ENCODE data around the gene G6PC2. TPM values are rescaled to one million over a fixed set of nuclear protein-coding genes. Genes with fewer than 3 reads are reported as not detected.
A peak's percentile ranks its signal among the peaks of the same experiment; 100 is the strongest.

G6PC2 gene
- total RNA-seq, 3 donors from 2014 or later: not detected

DNA sequence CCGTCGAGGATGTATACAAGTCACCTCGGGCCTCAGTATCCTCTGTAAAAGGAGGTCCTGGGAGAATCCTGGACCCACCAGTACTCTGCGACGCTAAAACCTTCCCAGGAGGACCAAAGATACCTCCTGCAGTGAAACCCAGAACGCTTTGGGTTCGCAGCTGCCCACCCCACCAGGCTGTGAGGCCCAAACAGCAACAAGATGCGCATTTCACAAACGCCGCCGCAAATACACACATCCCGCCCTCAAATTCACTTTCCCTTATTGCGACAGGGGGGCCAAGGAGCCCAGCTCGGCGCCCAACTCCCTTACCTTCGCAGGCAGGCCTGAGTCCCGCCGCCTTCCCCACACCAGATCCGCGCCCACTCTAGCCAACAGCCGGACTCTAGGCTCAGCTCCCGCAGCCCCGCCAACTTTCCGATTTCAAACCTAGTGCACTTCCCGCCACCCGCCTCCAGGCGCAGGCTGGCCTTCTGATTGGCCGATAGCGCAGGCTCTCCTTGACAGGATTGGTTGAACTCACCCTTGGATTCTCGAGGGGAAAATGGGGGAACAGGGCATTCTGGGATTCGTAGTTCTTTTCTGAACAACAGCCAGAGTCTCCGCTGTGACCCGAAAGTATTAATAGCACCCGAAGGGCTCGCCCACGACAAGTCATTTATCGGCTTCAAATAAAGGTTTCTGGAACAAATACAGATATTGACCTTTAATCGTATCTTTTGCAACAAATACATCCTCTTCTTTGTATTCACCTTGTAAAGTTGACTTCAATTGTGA is 10.9 kb upstream of the G6PC2 start, which contains the start of gene SPC25:
Gene SPC25, minus strand, starts transcription at position 425 of the 777 bp plus-strand sequence. CDS start 911 bp downstream, outside the sequence.
- peak within 1 kb of the TSS; percentile 89 for H3K4me3 Mint-ChIP-seq
- no peaks in the 10 kb centered on the region for H3K36me3 Mint-ChIP-seq (ENCODE audit: insufficient read depth)
- ATAC-seq (peak; percentile 99 to 100), DNase-seq (peak; percentile 74)
- peaks cover 2% of the 10 kb centered on the region for H3K27me3 Mint-ChIP-seq (ENCODE audit: low read depth)
- no peaks in the 10 kb centered on the region for H3K9me3 Mint-ChIP-seq
- peaks cover 8% of the 10 kb centered on the region for H3K4me1 Mint-ChIP-seq (ENCODE audit: low read depth)

- Mint-ChIP-seq H3K4me3 (no peak overlapping the region), H3K27me3 (ENCODE audit: low read depth) (peaks cover 2% of the 10 kb centered on the region), H3K9me3 (no peaks in the 10 kb centered on the region), H3K36me3 (ENCODE audit: insufficient read depth) (no peaks in the 10 kb centered on the region), H3K4me1 (ENCODE audit: low read depth) (peaks cover 8% of the 10 kb centered on the region)
- ATAC-seq (no peak), DNase-seq (no peak)
These were observed 8.8 kb upstream of the G6PC2 start for GRCh38 chr2:168892327-168892726.

GRCh38 chr2:168894101-168894500 is 7.0 kb upstream of the G6PC2 start:
- no peak overlapping the region for H3K4me3 Mint-ChIP-seq
- DNase-seq (no peak), ATAC-seq (no peak)
- H3K4me1 Mint-ChIP-seq (ENCODE audit: low read depth): peaks cover 8% of the 10 kb centered on the region
- H3K9me3 Mint-ChIP-seq: no peaks in the 10 kb centered on the region
- no peaks in the 10 kb centered on the region for H3K36me3 Mint-ChIP-seq (ENCODE audit: insufficient read depth)
- peaks cover 2% of the 10 kb centered on the region for H3K27me3 Mint-ChIP-seq (ENCODE audit: low read depth)

GRCh38 chr2:168894720-168895119 is 6.4 kb upstream of the G6PC2 start:
- Mint-ChIP-seq H3K9me3 (no peaks in the 10 kb centered on the region), H3K4me1 (ENCODE audit: low read depth) (peaks cover 7% of the 10 kb centered on the region), H3K36me3 (ENCODE audit: insufficient read depth) (no peaks in the 10 kb centered on the region), H3K27me3 (ENCODE audit: low read depth) (peaks cover 2% of the 10 kb centered on the region), H3K4me3 (no peak overlapping the region)
- no peak for DNase-seq
- ATAC-seq: no peak

DNA sequence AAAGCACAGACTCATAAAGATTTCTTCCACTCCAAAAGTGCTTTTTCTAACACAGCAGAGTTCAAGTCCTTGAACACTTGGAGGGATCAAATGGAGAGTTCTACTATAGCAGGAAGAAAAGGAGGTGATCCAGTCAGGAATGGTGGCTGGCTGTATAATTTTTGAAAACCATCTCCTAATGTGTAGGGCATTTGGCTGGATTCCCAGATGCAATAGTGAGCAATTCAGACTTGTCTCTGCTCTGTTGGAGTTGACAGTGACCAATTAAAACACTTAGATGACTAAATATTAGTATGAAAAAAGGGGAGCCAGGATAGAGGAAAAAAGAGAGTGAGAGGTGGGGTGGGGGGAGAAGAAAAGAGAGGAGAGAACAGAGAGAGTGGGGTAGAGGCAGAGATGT is 5.3 kb upstream of the G6PC2 start:
- no peak for DNase-seq
- no peak overlapping the region for H3K4me3 Mint-ChIP-seq
- H3K9me3 Mint-ChIP-seq: no peaks in the 10 kb centered on the region
- H3K4me1 Mint-ChIP-seq (ENCODE audit: low read depth): no peaks in the 10 kb centered on the region
- peaks cover 2% of the 10 kb centered on the region for H3K27me3 Mint-ChIP-seq (ENCODE audit: low read depth)
- H3K36me3 Mint-ChIP-seq (ENCODE audit: insufficient read depth): no peaks in the 10 kb centered on the region
- no peak for ATAC-seq

DNA sequence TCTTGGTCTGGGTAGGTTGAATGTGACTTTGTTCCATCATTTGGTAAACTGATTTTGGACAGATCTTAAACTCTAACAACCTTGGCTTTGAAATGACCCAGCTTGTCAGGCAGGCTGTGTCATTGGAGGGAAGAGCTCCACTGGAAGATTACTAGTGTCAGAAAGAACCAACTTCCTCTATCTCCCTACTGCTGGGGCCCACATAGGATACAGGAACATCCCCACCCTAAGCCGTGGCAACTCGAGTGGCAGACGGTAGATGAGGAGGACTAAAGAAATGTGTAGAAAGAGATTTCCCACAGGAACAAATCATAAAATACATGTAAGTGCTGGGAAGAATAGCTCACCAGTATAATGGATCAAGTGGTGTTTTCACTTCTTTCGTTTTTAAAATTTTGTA is 4.3 kb upstream of the G6PC2 start:
- no peak for ATAC-seq
- Mint-ChIP-seq H3K36me3 (ENCODE audit: insufficient read depth) (no peaks in the 10 kb centered on the region), H3K4me1 (ENCODE audit: low read depth) (no peaks in the 10 kb centered on the region), H3K27me3 (ENCODE audit: low read depth) (peaks cover 2% of the 10 kb centered on the region), H3K9me3 (no peaks in the 10 kb centered on the region), H3K4me3 (no peak overlapping the region)
- DNase-seq: no peak

DNA sequence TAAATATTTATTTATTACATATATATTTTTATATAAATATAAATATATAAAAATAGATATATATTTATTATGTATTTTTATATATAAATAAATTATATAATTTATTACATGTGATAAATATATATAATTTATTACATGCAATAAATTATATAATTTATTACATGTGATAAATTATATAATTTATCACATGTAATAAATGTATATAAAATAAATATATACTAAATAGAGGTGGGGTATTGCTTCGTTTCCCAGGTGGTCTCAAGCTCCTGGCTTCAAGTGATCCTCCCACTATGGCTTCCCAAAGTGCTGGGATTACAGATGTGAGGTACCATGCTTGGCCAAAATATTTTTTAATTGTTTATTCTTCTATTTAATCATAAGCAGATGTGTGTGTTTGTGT is 3.6 kb upstream of the G6PC2 start:
- H3K9me3 Mint-ChIP-seq: no peaks in the 10 kb centered on the region
- H3K4me1 Mint-ChIP-seq (ENCODE audit: low read depth): no peaks in the 10 kb centered on the region
- H3K27me3 Mint-ChIP-seq (ENCODE audit: low read depth): peaks cover 6% of the 10 kb centered on the region
- ATAC-seq (no peak), DNase-seq (no peak)
- H3K36me3 Mint-ChIP-seq (ENCODE audit: insufficient read depth): no peaks in the 10 kb centered on the region
- H3K4me3 Mint-ChIP-seq: no peak overlapping the region

DNA sequence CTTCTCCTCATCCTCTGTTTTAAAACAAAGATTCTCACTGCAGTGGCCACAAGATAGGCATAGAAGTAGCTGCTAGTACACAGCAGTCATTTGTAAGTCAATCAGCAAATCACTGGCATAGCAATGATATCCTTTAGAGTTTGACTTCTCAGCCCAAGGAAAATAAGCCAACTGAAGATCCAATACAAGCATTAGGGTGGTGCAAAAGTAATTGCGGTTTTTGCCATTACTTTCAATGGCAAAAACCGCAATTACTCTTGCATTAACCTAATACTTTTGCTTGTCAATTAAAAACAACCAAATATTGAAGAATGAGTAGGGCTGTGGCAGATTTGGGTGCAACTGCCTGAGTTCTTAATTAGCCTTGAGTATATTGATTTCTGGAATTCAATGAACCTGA is 2.8 kb downstream of the G6PC2 start:
- no peak overlapping the region for H3K4me3 Mint-ChIP-seq
- H3K4me1 Mint-ChIP-seq (ENCODE audit: low read depth): no peaks in the 10 kb centered on the region
- peaks cover 25% of the 10 kb centered on the region for H3K27me3 Mint-ChIP-seq (ENCODE audit: low read depth)
- ATAC-seq (no peak), DNase-seq (no peak)
- no peaks in the 10 kb centered on the region for H3K36me3 Mint-ChIP-seq (ENCODE audit: insufficient read depth)
- H3K9me3 Mint-ChIP-seq: no peaks in the 10 kb centered on the region

- DNase-seq: no peak
- peaks cover 25% of the 10 kb centered on the region for H3K27me3 Mint-ChIP-seq (ENCODE audit: low read depth)
- ATAC-seq: no peak
- no peaks in the 10 kb centered on the region for H3K4me1 Mint-ChIP-seq (ENCODE audit: low read depth)
- H3K4me3 Mint-ChIP-seq: no peak overlapping the region
- no peaks in the 10 kb centered on the region for H3K9me3 Mint-ChIP-seq
- H3K36me3 Mint-ChIP-seq (ENCODE audit: insufficient read depth): no peaks in the 10 kb centered on the region
These were observed 3.3 kb downstream of the G6PC2 start for GRCh38 chr2:168904358-168904757.

GRCh38 chr2:168907940-168908662 is 7.0 kb downstream of the G6PC2 start:
- H3K4me1 Mint-ChIP-seq (ENCODE audit: low read depth): peaks cover 5% of the 10 kb centered on the region
- no peaks in the 10 kb centered on the region for H3K9me3 Mint-ChIP-seq
- H3K4me3 Mint-ChIP-seq: no peak overlapping the region
- DNase-seq (no peak), ATAC-seq (no peak)
- no peaks in the 10 kb centered on the region for H3K36me3 Mint-ChIP-seq (ENCODE audit: insufficient read depth)
- H3K27me3 Mint-ChIP-seq (ENCODE audit: low read depth): peaks cover 32% of the 10 kb centered on the region

GRCh38 chr2:168910330-168910729 is 9.2 kb downstream of the G6PC2 start:
- no peaks in the 10 kb centered on the region for H3K36me3 Mint-ChIP-seq (ENCODE audit: insufficient read depth)
- ATAC-seq (no peak), DNase-seq (no peak)
- peaks cover 5% of the 10 kb centered on the region for H3K4me1 Mint-ChIP-seq (ENCODE audit: low read depth)
- peaks cover 33% of the 10 kb centered on the region for H3K27me3 Mint-ChIP-seq (ENCODE audit: low read depth)
- H3K4me3 Mint-ChIP-seq: no peak overlapping the region
- H3K9me3 Mint-ChIP-seq: no peaks in the 10 kb centered on the region

GRCh38 chr2:168912466-168912865 is 11.4 kb downstream of the G6PC2 start:
- no peak overlapping the region for H3K4me3 Mint-ChIP-seq

GRCh38 chr2:168912901-168913369 is 11.8 kb downstream of the G6PC2 start:
- DNase-seq (no peak), ATAC-seq (peak in 1 of 2 donors; percentile 46)
- peaks cover 19% of the 10 kb centered on the region for H3K27me3 Mint-ChIP-seq (ENCODE audit: low read depth)
- peak overlapping the region; percentile 26 for H3K4me3 Mint-ChIP-seq
- H3K36me3 Mint-ChIP-seq (ENCODE audit: insufficient read depth): no peaks in the 10 kb centered on the region
- peaks cover 8% of the 10 kb centered on the region for H3K4me1 Mint-ChIP-seq (ENCODE audit: low read depth)
- H3K9me3 Mint-ChIP-seq: no peaks in the 10 kb centered on the region

More at GRCh38 chr2:168912466-168912865, 11.4 kb downstream of the G6PC2 start:
- Mint-ChIP-seq H3K27me3 (ENCODE audit: low read depth) (peaks cover 24% of the 10 kb centered on the region), H3K36me3 (ENCODE audit: insufficient read depth) (no peaks in the 10 kb centered on the region), H3K9me3 (no peaks in the 10 kb centered on the region), H3K4me1 (ENCODE audit: low read depth) (peaks cover 8% of the 10 kb centered on the region)
- ATAC-seq (no peak), DNase-seq (no peak)

DNA sequence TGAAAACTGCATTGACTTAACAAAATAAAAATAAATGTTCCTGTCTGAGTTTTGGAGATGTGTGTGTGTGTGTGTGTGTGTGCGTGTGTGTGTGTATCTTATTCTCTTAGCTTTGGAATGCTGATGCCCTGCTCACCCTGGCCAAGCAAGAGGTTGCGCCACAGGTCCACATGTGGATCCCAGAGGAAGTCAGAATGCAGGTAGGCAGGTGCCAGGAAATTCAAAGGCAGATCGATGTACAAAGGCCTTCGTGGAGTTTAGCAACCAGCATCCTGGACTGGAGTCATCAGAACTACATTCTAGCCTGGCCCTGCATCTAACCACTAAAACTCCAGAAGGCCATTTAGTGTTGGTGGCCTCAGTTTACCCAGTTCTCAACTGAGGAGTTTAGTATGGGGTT is 12.4 kb downstream of the G6PC2 start:
- no peaks in the 10 kb centered on the region for H3K36me3 Mint-ChIP-seq (ENCODE audit: insufficient read depth)
- DNase-seq: no peak
- no peak for ATAC-seq
- peaks cover 19% of the 10 kb centered on the region for H3K27me3 Mint-ChIP-seq (ENCODE audit: low read depth)
- peaks cover 8% of the 10 kb centered on the region for H3K4me1 Mint-ChIP-seq (ENCODE audit: low read depth)
- H3K4me3 Mint-ChIP-seq: no peak overlapping the region
- H3K9me3 Mint-ChIP-seq: no peaks in the 10 kb centered on the region

Measured in activated T-cell treated with anti-CD3 and anti-CD28 coated beads, Interleukin-2, amount 50 U/mL, for 4 hours (primary cell).